ENCODE measurements around the gene NEGR1.

Gene NEGR1

GRCh38 chr1:71778940-71779339, 503.4 kb downstream of the NEGR1 start:
- no peak for DNase-seq (ENCODE audit: low spot score)

DNA sequence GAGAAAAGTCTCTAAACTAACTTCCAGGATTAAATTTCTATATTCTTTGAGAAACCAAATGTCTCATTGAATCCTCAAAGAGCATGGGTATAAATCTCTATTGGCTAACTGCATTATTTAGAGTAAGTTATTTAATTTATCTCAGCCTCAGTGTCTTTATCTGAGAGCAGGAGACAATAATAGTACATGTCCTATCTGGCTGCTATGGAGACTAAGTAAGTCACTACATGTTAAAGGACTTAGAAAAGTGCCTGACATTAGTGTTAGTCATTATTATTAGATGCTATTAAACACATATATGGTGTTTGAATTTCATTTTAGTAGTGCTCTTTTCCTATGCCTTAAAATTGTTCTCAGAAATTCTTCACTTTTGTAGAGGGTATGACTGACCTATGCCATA, 505.2 kb downstream of the NEGR1 start:
- no peak for DNase-seq (ENCODE audit: low spot score)

- DNase-seq (ENCODE audit: low spot score), result no peak
Observed at GRCh38 chr1:71774705-71775104, 507.6 kb downstream of the NEGR1 start.

DNA sequence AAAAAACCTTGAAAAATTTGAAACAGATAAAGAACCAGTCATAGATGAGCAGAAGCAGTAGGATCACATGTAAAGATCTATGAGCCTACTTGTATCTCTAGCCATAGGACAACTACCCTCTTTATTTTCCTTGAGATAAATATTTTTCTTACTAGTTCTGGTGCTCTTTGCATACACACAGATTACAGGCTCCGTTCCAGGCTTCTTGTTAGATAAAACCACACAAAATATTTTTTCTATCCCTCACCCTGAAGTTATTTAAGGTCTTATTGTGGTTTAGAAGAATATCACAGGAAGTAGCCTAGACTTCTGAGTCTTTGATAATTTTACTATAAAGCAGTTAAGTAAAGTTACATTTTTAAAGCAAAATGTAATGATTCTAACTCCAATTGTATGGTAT, 512.2 kb downstream of the NEGR1 start:
- DNase-seq (ENCODE audit: low spot score), result no peak

GRCh38 chr1:71766748-71767147, 515.6 kb downstream of the NEGR1 start:
- no peak for DNase-seq (ENCODE audit: low spot score)

DNA sequence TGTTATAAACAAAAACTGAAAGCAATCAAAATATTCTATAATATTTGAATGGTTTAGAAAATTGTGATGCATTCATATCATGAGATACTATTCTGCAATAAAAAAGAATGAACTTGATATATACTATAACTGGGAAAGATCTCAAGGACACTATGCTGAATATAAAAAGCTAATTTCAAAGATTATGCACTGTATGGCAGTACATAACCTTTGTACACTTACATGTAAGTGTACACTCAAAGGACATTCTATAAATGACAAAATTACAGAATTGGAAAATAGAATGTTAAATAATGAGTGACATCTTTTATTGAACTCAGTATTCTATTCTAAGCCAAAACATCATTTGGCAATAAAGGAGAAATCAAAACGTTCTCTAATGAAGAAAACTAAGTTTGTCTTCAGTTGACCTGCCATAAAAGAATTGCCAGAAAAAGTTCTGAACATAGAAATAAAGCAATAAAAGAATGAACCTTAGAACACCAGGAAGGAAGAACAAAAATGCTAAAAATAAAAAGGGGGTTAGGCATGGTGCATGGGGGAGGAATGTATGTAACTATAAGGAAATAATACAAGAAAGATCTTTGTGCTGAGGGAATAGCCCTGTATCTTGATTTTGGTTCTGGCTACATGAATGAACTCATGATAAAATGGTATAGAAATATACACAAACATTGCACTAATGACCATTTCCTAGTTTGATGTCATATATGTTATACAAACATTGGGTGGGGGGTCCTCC, 519.7 kb downstream of the NEGR1 start:
- no peak for DNase-seq (ENCODE audit: low spot score)

DNA sequence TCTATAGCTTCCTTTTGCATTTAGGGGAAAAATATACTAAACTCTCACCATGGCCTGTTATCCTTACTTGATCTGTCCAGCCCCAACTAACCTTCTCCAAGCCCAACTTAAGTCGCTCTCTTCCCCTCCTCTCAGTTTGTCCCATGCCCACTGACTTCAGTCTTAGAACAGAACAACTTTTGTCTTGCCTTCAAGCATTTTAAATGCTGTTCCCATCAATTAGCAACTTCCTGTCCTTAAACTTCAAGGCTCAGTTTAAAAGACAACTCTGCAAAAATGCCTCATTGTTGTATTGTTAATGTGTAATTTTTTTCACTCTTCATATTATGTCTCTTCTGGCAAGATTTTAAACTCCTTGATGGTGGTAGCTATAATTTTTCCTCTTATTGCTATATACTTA, 526.9 kb downstream of the NEGR1 start:
- no peak for DNase-seq (ENCODE audit: low spot score)

DNA sequence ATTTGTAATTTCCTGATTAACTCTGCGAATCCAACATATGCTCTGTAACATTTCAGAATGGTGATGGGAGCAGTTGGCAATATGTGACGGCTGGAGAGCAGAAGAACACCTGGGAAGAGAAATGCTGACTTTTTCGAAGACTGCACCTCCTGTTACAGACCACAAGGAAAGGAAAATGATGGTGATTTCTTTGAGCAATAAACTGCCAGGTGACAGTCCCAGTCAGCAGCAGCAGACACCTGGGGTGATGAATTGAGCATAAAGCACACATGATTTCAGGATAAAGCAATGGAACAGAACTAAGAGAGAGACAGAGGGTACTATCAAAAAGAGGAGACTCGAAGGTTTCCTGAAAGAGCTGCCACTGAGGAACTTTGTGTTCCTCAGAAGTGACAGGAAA, 528.6 kb downstream of the NEGR1 start:
- no peak for DNase-seq (ENCODE audit: low spot score)

DNA sequence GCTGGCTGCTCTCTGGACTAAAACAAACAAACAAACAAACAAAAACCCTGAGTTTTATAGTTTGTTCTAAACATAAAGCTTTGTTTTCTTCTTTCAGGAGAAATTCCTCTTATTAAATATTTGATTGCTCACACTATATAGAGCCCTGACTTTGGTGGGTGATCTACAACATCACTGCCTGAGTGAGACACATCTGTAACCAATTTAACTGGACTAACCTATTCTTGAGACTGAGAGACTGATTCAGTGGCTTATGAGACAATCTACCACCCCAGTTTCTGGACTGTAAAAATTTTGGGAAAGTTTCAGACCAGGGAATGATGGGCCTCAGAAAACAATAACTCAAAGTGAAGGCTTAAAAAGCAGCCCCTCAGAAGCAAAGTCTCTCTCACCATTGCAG, 537.0 kb downstream of the NEGR1 start:
- no peak for DNase-seq (ENCODE audit: low spot score)

DNA sequence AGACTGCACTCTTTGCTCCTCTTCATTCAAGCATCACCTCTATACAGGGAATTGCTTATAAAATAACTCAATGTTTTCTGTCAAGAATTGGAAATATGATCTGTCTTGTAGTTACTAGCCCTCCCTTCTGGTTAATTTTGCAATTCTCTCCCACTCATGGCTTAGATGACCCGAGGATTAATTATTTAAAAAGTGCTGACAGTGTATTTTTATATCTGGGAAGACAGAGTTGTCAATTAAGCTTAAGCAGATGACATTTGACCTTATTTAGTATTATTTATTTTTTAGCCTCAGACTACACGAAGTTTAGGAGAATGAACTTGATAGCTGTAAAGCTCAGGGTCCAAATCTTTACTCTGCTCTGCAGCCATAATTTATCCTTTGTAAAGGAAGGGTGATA, 538.5 kb downstream of the NEGR1 start:
- no peak for DNase-seq (ENCODE audit: low spot score)

GRCh38 chr1:71738910-71739309, 543.4 kb downstream of the NEGR1 start:
- DNase-seq (ENCODE audit: low spot score), result no peak

GRCh38 chr1:71738256-71738655, 544.1 kb downstream of the NEGR1 start:
- DNase-seq (ENCODE audit: low spot score), result no peak

DNA sequence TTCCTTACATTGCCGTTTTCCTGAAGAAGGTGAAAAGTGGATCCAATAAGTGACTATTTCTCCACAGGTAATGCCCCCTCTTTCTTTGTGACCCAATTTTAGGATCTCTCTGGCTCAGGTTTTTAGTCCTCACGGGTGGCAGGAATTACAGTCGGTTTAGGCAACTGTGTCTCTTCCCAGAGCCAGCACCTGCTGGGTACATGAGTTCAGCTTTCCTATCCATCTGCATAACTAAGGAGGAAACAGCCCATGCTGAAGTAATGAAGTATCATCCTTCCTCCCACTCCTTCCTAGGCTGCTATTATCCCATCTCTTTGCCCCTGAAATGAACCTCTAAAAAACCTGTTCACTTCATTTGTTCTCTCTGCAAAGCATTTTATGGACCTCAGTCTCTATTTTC, 544.6 kb downstream of the NEGR1 start:
- DNase-seq (ENCODE audit: low spot score), result no peak

DNA sequence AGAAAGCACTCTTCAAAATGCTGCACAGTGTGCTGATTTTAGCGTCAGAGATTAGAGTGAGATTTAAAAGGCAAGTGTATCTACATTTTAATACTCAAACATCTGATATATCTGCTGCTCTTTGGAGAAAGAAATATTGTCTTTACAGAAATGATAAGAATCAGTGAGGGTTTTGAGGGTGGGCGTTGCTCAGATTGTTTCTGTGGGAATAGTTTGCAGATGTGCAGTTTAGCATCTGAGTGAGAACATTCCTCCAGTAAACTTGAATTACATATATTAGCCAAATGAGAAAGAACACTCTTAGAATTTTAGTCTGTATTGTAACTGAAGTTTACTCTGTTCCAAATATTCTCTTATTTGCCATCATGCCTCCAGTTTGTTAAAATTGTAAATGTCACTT, 549.2 kb downstream of the NEGR1 start:
- no peak for DNase-seq (ENCODE audit: low spot score)

GRCh38 chr1:71721532-71721931, 560.8 kb downstream of the NEGR1 start:
- DNase-seq (ENCODE audit: low spot score), result peak; percentile 2

DNA sequence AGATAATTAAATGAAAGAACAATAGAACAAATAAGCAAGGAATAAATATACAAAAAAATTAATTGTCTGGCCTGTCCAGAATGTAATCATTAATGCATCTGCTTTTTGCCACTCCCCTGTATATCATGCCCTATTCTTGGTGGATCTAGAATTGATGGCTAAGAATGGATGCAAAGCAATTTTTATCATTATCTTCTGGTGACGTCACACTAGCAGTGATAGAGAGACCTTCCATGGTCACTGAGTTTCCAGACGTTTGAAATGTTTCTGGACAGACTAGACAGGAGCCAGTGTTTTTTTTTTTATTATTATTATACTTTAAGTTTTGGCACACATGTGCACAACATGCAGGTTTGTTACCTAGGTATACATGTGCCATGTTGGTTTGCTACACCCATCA, 563.0 kb downstream of the NEGR1 start:
- DNase-seq (ENCODE audit: low spot score), result no peak

DNA sequence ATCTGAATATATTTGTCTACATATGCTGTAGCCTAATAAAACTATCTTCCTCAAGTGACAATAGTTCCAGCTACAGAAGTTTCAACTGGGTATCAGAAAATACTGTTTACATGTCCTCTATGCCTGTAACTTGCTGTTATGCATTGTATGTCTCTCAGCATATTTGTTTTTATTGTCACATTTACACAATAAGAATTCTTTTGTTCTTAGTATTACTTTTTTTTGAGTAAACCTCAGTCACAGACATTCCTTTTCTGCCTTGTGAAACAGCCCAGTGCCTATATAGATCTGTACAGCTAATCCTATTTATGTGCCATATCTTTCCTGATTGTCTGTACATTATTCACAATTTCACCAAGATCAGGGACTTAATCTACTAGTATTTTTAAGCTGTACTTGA, 565.2 kb downstream of the NEGR1 start:
- DNase-seq (ENCODE audit: low spot score), result no peak

GRCh38 chr1:71711456-71711855, 570.9 kb downstream of the NEGR1 start:
- no peak for DNase-seq (ENCODE audit: low spot score)

DNA sequence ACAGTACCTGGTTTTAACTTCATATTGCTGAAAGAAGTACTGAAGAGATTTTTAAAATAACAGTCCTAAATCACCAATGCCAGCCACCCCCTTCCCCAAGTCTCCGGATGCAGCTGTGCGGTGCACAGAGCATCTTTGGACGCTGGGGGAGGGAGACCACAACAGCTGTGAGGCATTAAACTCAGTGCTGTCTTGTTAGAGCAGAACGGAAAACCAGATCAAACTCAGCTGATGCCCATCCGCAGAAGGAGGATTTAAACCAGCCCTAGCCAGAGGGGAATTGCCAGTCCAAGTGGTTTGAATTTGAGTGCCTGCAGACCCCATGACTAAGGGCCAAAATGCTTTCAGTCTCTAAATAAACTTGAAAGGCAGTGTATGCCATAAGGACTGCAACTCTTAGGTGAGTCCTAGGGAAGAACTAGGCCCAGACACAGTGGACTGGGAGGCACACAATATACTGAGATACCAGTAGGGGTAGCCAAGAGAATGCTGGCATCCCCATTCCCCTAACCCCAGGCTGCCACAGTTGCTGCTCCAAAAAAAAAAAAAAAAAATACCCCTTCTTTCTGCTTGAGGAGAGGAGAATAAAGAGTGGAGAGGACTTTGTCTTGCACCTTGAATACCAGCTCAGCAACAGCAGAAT, 576.2 kb downstream of the NEGR1 start:
- DNase-seq (ENCODE audit: low spot score), result no peak

DNA sequence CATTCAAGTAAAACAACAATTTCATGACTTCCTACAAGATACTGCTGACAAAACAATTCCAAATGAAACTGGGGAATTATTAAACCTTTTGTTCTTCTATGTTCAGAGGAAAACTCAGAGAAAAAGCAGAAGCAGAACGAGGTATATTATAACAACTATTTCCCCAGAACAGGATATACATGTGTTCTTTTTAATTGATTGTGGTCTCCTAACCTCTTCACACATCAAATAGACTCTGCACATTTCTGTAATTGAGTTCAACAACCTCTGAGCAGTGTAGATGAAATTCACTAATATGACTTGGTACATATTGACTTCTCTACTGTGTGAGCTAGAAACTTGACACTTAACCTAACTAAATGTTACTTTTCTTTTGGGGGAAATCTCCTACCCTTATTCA, 584.2 kb downstream of the NEGR1 start:
- DNase-seq (ENCODE audit: low spot score), result no peak

DNA sequence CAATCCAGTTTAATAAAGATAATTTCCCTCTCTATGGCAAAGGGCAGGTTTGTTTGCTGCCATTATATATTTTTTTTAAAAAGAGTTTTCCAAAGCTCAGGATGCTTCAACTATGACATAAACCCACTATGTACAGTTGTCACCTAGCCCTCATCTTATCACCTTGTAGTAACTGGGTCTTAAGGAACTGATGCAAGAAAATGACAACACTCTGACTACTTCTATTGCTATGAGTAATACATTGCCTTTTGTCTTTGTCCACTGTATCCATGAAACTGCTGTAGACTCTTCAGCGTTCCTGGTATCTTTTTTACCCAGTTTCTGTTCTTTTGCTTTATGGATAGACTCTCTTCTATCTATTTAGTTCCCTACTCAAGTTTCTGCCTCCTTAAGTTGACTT, 586.5 kb downstream of the NEGR1 start:
- DNase-seq (ENCODE audit: low spot score), result peak; percentile 67

- DNase-seq (ENCODE audit: low spot score), result no peak
Observed at GRCh38 chr1:71695084-71695483, 587.3 kb downstream of the NEGR1 start.

- DNase-seq (ENCODE audit: low spot score), result no peak
Observed at GRCh38 chr1:71693581-71693980, 588.8 kb downstream of the NEGR1 start.

DNA sequence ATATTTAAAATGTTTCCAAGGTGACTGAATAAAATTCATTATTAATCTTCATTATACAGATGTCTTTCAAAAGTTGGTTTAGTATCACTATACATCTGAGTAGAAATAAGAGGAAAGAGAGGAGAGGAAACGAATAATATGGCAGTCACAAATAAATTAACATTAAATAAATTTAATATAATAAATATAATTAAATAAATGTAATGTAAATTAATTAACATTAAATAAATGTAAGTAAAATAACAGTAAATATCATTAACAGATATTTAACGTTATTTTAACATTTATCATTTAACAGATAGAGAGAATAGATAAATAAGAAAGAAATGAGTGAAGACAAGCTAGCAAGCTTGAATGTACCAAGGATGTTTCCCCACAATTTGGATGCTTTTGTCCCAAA, 592.7 kb downstream of the NEGR1 start:
- DNase-seq (ENCODE audit: low spot score), result no peak
